GM19239 (cell line): ENCODE measurements around the gene TIMP1.
A peak's percentile ranks its signal among the peaks of the same experiment; 100 is the strongest.

Experiments
- DNase-seq: peaks from one replicate; pipeline ENCODE4 v3.0.0; 2011; ENCODE audit warnings: low spot score; ENCODE audit not compliant: insufficient read length
- FAIRE-seq: peaks from 2 replicates; lab custom pipeline; 2011; peaks lifted over from hg19 to GRCh38; lab: Jason Lieb, UNC

TIMP1 gene

DNA sequence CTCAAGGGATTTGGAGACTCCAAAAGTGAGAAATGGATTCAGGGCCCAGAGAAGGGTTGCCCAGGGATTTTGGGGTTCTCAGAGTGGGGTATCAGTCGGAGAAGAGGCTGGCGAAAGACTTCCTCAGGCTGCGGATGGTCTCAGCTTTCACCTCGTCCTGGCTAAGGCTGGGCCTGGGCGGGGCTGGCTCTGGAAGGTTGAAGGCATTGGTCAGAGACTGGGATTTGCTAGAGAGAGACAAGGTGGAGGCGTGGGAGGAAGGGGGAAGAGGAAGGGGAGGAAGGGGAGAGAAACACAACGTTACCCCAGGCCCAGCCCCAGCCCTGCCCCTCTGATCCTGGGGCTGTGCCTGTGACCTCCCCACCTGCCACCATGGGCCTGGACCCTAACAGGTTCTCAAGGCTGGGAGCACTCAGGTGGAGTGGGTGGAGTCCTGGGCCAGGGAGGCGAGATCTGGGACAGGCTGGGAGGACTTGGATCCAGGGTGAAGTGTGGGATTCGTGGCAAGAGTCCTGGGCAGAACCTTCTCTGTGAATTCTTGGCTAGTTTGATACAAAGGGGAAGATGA, 9.4 kb upstream of the TIMP1 start:
- FAIRE-seq (no peak), DNase-seq (no peak)

DNA sequence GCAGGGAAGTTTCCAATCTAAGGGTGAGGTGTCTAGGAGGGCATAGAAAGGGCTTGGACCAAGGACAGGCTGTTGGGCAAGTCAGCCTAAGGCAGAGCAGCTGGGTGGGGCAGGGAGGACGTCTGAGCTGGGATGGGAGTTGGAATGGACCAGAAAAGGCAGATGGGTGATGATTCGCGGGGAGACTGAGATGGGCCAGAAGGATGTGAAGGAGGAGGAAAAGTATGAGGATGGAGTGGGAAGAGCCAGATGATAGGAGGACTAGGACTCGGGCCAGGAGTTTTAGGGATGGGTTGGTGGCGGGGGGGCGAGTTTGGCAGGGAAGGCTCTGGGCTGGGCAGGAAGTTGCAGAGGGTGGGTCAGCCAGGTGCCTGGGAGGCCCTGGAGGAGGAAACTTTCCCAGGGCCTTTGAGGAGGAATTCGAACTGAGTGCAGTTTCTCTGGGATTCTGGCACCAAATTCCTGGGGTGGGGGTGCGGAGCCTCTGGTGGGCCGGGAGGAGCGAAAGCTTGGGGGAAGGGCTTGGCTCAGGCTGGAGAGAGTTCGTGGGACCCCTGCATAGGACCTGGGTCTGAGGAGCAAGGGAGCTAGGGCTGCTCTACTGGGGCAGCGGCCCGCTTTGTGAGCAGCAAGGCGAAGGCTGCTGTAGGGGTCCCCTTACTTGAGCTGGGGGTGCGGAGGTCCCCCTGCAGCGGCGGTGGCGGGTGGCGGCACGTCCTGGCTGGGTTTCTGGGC, 8.7 kb upstream of the TIMP1 start:
- FAIRE-seq (no peak), DNase-seq (no peak)

DNA sequence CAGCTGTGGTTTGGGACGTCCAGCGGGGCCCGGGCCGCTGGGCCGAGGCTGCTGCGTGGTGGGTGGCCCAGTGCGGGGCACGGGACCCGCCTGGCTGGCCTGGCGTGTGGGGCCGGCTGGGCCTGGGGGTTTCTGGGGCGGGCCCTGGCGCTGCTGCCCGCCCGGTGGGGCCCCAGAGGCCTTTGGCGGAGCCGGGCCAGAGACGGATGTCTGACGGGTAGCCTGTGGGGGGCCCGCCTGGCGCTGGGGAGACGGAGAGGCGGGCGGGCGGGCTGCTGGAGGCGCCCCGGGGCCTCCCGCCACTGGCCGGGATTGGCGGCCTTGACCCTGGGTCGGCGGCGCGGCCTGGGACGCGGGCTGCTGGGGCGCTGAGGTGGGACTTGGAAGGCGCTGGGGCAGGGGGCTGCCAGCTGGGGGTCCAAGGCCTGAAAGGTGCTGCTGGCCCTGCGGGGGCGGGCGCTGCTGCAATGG, 8.1 kb upstream of the TIMP1 start:
- FAIRE-seq (no peak), DNase-seq (no peak)

DNA sequence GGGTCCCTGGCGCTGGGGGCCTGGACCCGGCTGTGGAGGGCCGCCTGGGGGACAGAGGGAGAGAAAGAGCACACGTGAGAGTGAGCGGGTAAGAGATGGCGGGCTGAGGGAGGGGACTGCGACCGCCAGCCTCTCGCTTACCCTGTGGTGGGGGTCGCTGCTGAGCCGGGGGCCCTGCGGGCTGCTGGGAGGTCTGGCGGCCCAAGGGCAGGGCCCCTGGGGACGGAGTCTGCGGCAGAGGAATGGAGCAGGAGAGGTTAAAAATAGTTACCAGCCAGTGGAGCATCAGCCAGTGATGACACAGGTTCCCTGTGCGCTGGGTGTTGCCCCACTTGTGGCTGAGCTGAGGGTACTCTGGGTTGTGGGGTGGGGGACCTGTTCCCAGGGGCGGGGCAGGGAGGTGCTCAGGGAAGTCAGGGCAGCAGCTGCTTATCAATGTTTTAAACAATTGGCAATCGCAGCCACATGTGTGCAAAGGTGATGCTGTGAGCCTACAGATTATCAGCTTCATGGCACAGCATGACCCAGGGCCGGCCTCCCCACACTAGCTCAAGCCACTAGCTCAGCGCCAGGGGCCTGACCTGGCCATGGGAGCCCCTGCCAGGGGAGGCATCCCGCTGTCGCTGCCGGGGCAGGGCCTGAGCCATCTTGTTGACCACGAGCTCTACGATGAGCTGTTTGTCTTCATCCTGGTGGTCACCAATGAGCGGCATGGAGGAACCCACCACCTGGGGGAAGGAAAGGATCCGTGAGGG, 7.5 kb upstream of the TIMP1 start:
- DNase-seq (no peak), FAIRE-seq (peak; percentile 11)

DNA sequence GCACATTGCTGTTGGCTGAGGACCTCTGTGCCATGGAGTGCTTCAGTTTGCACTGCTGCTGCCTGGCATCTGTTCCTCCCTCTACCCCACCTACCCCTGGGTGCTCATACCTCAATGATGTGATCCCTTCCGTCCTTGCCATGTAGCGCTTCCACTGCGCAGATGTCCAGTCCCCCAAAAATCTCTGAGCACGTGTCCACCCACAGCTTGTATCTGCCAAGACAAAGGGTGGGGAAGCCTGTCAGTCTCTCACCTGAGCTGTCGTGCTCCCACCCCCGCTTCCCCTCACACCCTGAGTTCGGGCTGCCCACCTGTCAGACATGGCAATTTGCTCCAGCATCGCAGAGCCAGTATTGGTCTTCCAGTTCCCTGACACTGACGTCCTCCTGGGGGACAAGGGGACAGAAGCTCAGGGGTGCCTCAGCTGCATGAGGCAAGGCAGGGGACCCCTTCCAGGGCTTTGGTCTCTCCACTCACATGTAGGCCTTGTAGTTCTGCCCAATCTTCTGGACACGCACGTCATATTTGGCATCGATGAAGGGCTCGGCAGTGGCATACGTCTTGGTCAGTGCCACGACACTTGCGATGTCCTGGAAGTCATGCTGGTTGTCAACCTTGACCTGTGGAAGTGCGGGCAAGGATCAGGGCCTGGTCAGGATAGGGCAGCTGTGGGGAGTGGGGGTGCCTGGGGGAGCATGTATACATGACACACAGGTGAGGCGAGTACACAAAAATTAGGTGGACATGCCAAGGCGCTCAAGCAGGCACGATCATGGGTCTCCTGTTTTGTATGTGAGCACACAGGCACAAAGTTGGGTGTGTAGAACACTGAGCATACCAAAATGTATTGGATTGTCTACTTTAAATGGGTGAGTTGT, 6.0 kb upstream of the TIMP1 start:
- DNase-seq, result no peak
- peak; percentile 8 for FAIRE-seq

DNA sequence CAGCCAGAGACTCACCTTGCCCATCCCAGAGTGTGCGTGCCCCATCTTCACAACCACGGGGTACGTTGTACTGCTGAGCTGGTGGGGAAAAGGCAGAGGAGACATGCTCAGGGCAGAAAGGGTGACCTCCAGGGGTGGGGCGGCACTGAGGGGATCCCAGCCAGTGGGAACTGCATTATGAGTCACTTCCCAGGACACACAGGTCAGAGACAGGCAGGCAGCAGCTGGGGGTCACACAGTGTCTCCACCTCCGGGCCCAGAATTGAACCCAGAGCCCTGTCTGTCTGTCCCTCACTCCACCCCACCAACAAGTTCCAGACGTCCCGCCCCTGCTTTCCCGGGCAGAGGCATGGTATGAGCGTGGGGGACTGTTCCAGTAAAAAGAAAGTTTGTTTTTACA, 4.8 kb upstream of the TIMP1 start:
- FAIRE-seq, result no peak
- no peak for DNase-seq

DNA sequence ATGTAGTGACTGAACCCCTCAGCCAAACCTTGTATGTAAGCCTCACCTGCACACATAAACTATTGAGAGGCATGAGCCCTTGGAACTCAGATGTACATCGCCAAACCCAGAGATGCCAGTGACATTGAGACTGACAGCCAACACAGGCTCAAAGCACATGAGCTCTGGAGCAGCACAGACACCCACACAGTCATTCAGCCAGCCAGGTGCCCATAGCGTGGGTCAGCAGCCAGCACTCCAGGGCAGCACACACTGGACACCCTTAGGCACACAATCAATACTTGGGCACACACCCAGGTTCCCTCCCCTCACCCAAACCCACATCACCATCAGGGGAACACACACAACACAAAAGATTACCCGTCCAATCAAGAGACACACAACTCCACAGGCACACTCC, 4.3 kb upstream of the TIMP1 start:
- FAIRE-seq (no peak), DNase-seq (no peak)

DNA sequence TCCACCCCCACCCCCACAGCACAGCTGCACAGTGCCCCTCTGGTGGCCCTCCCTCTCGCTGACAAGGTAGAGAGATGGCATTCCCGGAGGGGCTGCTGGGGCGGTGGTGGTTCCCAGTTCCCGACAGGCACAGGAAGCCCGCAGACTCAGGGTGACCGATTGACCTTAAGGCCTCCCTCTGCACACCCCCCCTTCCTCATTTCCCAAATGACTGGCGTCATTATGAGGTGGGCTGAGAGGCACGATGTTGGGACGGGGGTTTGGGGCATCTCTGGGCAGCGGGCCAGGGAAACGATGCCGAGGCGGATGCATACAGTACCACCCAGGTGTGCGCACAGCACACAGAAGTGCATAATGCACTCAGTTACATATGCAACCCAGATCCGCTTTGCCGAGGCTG, 3.5 kb upstream of the TIMP1 start:
- DNase-seq, result no peak
- FAIRE-seq, result no peak

DNA sequence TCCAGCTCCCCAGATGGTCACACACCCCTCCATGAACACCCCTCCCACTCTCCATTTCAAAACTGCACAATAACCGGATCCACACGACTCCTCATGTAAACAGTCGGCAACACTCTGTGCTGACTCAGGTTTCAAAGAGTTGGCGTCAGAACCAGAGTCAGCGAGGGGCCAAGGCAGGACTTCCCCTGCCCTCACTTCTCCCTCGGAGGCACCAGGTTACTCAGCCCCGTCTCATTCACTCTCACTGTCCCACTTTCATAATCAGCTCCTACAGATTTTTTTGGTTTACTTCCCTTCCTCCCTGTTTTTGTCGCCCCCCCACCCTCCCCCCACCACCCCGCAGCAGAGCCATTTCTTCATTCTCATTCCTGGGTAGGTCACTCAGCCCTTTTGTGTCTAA, 2.7 kb upstream of the TIMP1 start:
- DNase-seq (no peak), FAIRE-seq (no peak)

DNA sequence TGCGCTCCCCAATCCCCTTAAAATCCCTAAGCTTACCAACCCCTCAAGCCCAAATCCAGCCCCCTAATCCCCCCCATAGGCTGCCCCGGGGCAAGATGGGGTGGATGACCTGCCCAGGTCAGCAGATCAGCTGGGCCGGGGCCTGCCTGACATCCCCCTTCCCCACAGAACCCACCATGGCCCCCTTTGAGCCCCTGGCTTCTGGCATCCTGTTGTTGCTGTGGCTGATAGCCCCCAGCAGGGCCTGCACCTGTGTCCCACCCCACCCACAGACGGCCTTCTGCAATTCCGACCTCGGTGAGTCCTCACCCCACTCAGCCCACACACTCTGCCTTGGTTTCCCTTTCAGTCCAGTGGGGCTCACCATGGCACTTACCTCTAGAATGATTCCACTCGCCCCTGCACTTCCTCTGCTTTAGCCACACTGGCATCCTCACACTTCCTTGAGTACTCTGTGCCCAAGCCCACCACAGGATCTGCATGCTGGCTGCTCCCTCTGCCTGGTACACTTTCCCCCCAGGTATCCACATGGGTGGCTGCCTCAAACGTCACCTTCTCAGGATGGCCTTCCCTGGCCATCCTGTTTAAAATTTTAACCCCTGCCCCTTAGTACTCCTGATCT, 1.1 kb downstream of the TIMP1 start:
- peak; percentile 47 for FAIRE-seq
- DNase-seq, result no peak

DNA sequence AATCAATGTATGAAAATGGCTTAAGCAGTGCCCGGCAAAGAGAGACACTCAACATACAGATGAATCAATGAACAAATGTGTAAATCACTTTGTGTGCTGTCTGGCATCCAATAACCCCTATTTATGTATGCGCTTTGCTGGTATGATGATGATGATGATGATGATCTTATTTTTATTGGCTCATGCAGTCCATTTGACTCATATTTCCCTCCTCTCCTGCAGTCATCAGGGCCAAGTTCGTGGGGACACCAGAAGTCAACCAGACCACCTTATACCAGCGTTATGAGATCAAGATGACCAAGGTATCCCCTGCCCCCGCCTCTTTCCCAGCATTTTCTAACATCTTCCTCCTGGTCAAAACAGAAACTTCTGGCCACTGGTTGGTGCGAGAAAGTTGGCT, 2.5 kb downstream of the TIMP1 start:
- no peak for FAIRE-seq

DNA sequence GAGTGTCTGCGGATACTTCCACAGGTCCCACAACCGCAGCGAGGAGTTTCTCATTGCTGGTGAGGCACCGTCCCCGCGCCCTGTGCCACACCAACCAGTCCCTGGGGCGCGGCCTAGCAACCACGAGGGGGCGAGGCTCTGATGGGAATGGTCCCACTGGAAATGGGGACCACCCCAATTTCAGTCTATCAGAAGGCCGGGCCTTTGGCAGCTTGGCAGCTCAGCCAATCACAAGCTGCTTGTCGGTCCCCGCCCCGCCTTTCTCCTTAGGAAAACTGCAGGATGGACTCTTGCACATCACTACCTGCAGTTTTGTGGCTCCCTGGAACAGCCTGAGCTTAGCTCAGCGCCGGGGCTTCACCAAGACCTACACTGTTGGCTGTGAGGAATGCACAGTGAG, 3.0 kb downstream of the TIMP1 start:
- FAIRE-seq, result no peak
- no peak for DNase-seq

More for the DNA sequence above, 2.5 kb downstream of the TIMP1 start:
- no peak for DNase-seq

DNA sequence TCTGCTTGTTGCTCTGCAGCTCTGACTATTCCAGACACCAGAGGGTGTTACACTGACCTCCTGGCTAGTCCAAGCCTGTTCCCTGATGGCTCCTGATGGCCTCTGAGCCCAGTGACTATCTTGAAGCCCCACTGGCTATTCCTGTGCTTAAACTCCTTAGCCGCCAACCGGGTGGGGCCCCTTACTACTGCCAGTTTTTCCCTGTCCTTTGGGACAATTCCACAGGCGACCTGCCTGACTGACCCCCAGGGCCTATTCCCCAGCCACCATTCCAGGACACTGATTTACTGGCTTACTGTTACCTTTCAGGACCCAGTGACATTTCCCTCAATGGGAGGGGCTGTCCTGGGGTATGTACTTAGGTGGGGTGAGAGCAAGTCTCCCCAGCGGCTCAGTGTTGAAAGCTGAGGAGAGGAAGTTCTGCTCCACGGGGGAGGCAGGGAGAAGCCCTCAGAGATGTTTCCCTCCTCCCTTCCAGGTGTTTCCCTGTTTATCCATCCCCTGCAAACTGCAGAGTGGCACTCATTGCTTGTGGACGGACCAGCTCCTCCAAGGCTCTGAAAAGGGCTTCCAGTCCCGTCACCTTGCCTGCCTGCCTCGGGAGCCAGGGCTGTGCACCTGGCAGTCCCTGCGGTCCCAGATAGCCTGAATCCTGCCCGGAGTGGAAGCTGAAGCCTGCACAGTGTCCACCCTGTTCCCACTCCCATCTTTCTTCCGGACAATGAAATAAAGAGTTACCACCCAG, 4.0 kb downstream of the TIMP1 start:
- no peak for FAIRE-seq
- DNase-seq, result no peak

DNA sequence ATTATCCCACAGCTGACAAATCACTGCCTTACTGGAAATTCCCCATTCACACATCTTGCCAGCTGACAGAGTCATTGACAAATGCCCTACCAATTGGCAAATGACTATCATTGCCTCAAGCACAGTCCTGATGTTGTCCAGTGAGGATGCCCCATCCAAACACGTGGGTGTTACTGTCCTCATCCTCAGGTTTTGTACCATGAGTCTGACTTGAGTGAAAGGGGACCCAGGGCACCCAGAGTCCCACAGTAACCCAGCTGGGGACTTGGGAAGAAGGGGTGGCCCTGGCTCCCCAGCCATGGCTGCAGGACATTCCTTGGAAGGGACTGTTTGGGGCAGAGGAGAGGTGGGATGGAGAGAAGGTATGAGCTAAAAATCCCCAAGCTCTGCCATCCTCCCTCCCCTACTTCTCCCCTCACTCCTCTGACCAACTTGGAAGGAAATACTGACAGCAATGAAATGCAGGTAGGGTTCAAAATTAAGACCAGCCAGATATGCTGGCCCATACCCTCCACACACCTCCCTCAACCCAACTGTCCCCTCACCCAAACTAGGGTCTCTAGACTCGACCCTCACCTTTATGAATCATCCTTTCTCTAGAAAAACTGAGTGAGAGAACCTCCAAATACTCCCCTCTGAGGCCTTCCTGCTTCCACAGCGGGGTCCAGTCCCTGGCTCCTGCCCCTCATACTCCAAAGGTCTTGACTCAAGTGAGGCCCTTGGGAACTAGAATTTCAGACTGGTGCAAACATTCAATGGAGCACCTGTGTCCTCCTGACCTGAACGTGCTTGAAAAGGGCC, 5.1 kb downstream of the TIMP1 start:
- no peak for DNase-seq
- FAIRE-seq, result no peak

DNA sequence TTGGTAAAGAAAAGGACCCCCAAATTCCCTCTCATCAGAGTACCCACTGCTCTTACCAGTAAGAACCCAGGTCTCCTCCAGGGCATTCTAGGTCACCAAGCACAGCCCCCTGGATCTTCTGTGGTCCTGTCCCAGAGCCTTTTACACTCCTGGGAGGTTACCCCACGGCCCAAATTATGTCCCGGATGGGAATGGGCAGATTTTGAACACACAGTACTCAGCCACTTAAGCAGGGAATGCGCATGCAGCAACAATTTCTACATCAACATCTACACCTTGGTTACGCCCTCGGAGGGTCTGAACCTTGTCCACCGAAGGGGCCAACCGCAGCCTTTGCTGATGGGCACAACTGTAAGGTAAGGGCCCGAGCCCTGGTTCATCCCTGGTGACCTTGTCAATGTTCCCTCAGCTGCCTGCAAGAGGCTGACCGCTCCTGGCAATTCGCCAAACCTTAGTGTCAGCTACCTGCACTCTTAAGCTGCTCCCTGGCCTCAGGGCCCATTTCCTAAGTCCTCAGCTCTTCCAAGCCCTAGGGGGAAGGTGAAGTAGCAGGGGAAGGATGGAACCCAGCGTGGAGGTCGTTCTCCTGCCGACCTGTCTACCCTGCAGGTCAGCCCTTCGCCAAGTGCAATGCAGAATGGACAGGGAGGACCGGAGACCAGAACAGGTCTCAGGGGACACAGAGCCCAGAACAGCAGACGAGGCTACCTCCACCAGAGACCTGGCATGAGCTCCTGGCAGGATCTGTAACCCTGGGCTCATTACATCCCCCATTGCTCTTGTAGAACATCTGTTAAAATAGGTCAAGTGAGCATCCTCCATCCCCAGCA, 5.9 kb downstream of the TIMP1 start:
- no peak for FAIRE-seq
- DNase-seq, result no peak

DNA sequence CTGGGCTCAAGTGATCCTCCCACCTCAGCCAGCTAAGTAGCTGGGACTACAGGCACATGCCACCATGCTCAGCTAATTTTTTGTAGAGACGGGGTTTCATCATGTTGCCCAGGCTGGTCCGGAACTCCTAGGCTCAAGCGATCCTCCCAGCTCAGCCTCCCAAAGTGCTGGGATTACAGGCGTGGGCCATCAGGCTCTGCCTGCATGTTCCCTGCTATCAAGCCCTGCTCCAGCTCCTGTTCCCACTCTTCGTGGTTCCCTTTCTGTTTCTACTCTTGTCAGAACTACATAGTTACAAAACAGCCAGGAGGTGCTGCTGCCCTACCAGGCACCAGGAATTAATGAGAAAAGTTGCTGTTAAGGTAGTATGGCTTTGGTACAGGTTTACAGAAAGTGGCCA, 8.7 kb downstream of the TIMP1 start:
- no peak for DNase-seq
- FAIRE-seq, result no peak

DNA sequence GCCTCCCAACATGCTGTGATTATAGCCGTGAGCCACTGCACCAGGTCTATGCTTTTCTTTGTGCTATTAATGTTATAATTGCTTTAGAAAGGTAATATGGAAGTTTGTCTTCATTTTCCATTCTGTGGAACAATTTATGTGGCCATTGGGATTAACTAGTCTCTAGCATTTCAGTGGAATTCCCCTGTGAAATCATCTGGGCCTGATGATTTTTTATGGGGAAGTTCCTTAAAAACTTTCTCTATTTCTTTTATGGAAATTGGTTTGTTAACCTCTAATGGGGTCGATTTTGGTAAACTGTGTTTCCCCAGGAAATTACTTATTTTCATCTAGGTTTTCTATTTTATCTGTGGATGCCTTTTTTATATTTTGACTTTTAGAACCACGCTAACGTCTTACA, 11.3 kb downstream of the TIMP1 start:
- DNase-seq, result no peak
- FAIRE-seq, result no peak
